ENCODE measurements around the gene FER1L5. TPM values are rescaled to one million over a fixed set of nuclear protein-coding genes. Genes with fewer than 3 reads are reported as not detected.

FER1L5 gene
- total and polyA plus RNA-seq, 2 of the 8 experiments (the other 6 are each of a cell fraction or from before 2014, with no cell fraction given): 0.23 to 0.88 TPM

DNA sequence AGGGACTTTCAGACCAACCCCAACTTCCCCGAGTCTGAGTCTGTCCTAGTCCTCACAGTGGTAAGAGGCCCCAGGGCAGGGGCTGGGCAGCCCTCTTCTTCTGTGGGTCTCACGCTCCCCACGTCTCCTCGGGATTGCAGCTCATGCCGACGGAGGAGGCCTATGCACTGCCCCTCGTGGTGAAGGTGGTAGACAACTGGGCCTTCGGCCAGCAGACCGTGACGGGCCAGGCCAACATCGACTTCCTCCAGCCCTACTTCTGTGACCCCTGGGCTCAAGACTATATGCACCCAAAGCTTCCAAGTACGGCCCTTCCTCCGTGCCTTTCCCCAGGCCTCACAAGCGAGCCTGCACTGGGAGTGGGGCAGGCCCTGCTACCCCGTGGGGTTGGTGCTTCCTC lies 53.0 kb downstream of the FER1L5 start:
- FAIRE-seq: no peak

More for the DNA sequence above, 53.0 kb downstream of the FER1L5 start:
- H3K27ac ChIP-seq (ENCODE audit: low read depth, low read length): no peak overlapping the region
- H3K4me1 ChIP-seq (replicated peaks in 1 of 4; ENCODE audit: control insufficient read depth in 3 of 4, insufficient read depth in 4 of 4, low read length in 3 of 4): no peaks in the 10 kb centered on the region
- H3K23ac ChIP-seq (ENCODE audit: insufficient read length): no peak overlapping the region
- H4K20me1 ChIP-seq (replicated peaks in 1 of 2; ENCODE audit: control insufficient read depth in 1 of 2, insufficient read depth in 2 of 2, low read length in 2 of 2): no peaks in the 10 kb centered on the region
- ChIA-PET CTCF (ENCODE audit: partially characterized antibody) (interaction anchor here (1.3 to 2.3 kb wide), 2 partner anchors 10 to 18 kb away, joined by 4 to 7 read pairs; no protein-coding TSS in a partner anchor), POLR2A (ENCODE audit: partially characterized antibody) (no interaction called here)
- H3K18ac ChIP-seq (ENCODE audit: extremely low read depth, low read length): no peak overlapping the region
- no peak overlapping the region for H2BK20ac ChIP-seq (ENCODE audit: low read length)
- H4K91ac ChIP-seq (replicated peaks; ENCODE audit: insufficient read length, low read length): no peak overlapping the region
- no peak overlapping the region for H3K4me2 ChIP-seq (ENCODE audit: insufficient read depth in 1 of 2, low read depth in 2 of 2, low read length in 2 of 2)
- no peak overlapping the region for H3K4me3 ChIP-seq (ENCODE audit: extremely low read depth in 1 of 4, insufficient read depth in 2 of 4, low read depth in 3 of 4, low read length in 4 of 4)
- no peak overlapping the region for H4K8ac ChIP-seq (ENCODE audit: extremely low read depth, insufficient read depth, low read length)
- no peaks in the 10 kb centered on the region for H3K36me3 ChIP-seq (ENCODE audit: control insufficient read depth in 2 of 4, insufficient read depth in 4 of 4, low read length in 3 of 4)
- H3K79me1 ChIP-seq (ENCODE audit: low read depth, low read length): no peaks in the 10 kb centered on the region
- H3K23me2 ChIP-seq (ENCODE audit: low read depth, low read length): no peaks in the 10 kb centered on the region
- H2BK15ac ChIP-seq (ENCODE audit: low read length): no peak overlapping the region
- H3K4ac ChIP-seq (replicated peaks; ENCODE audit: insufficient read length, low read depth, low read length): no peak overlapping the region
- no peak overlapping the region for H2AFZ ChIP-seq (ENCODE audit: low read length)
- H3K9ac ChIP-seq (replicated peaks in 1 of 4; ENCODE audit: extremely low read depth in 1 of 4, low read depth in 3 of 4, low read length in 3 of 4): no peak overlapping the region
- H4K5ac ChIP-seq (ENCODE audit: insufficient read length, low read depth, low read length): no peak overlapping the region
- TF ChIP-seq CEBPB (IDR thresholded peaks at IDR 0.05; ENCODE audit: low read depth, low read length): no peak
- peak in 2 of 3 experiments; percentile 6 to 9; a peak in 1 of 4 replicates for TF ChIP-seq CTCF (IDR thresholded peaks at IDR 0.05; ENCODE audit: control extremely low read depth in 1 of 3, insufficient read depth in 1 of 3, low read depth in 1 of 3, low read length in 3 of 3)
- H3K9me3 ChIP-seq (ENCODE audit: insufficient read depth in 2 of 2, low read depth in 1 of 2, low read length in 1 of 2): no peaks in the 10 kb centered on the region
- H3K56ac ChIP-seq (replicated peaks; ENCODE audit: insufficient read length, low read depth, low read length): no peak overlapping the region
- no peaks in the 10 kb centered on the region for H3K79me2 ChIP-seq (ENCODE audit: control insufficient read depth in 1 of 2, insufficient read depth in 2 of 2, low read length in 2 of 2)
- no peak for DNase-seq (ENCODE audit: low read depth in 1 of 2, low spot score in 2 of 2)
- no peak overlapping the region for H3K14ac ChIP-seq (ENCODE audit: insufficient read length)
- H2BK12ac ChIP-seq (ENCODE audit: low read depth, low read length): no peak overlapping the region
- 84% methylated on average over 15 of the region's 15 CpGs; no CpG with 5 or more reads in 1 of the 2 experiments for WGBS, 2 experiments (ENCODE audit: extremely low coverage in 1 of 2, insufficient coverage in 1 of 2, insufficient read length in 1 of 2, insufficient replicate concordance in 2 of 2, low coverage in 1 of 2, low lambda C conversion rate in 2 of 2, missing lambda C conversion rate in 1 of 2)
- H3K27me3 ChIP-seq (replicated peaks in 1 of 4; ENCODE audit: control insufficient read depth in 3 of 4, extremely low read depth in 1 of 4, insufficient read depth in 3 of 4, low read length in 3 of 4): no peaks in the 10 kb centered on the region
- no peak overlapping the region for H2BK120ac ChIP-seq (replicated peaks; ENCODE audit: low read depth, low read length)
- no peak overlapping the region for H2AK5ac ChIP-seq (ENCODE audit: low read depth, low read length)
- H2BK5ac ChIP-seq (ENCODE audit: low read depth, low read length): no peak overlapping the region
